ENCODE results near the gene CLCA4.

GRCh38 chr1:86499987-86500593 is 46.8 kb upstream of the CLCA4 start:
- no peak for TF ChIP-seq ATF1 (CRISPR knock-in tag; IDR thresholded peaks at IDR 0.05)
- TF ChIP-seq CTCF (IDR thresholded peaks at IDR 0.05): peak; percentile 96
- no peak for TF ChIP-seq NFYB (CRISPR knock-in tag; conservative IDR thresholded peaks at IDR 0.05; ENCODE audit: low read depth)
- no peak for TF ChIP-seq E2F5 (CRISPR knock-in tag; IDR thresholded peaks at IDR 0.05)
- no peak for TF ChIP-seq NR1H2 (CRISPR knock-in tag; IDR thresholded peaks at IDR 0.05)
- TF ChIP-seq TP53 (CRISPR knock-in tag; IDR thresholded peaks at IDR 0.05): no peak
- no peak for TF ChIP-seq ZNF512 (CRISPR knock-in tag; IDR thresholded peaks at IDR 0.05; ENCODE audit: borderline replicate concordance)
- no peak for TF ChIP-seq ZNF263 (CRISPR knock-in tag; IDR thresholded peaks at IDR 0.05; ENCODE audit: low read depth)

Data from WTC11 (cell line).